Activated naive CD4-positive, alpha-beta T cell treated with anti-CD3 and anti-CD28 coated beads, Interleukin-2, amount 50 U/mL, for 24 hours (primary cell): ENCODE results near the gene FCRL5.
"Not testable (repeated sequence)": the region's sequence is repeated elsewhere in the genome, so short reads cannot be mapped to it uniquely, and the experiment has no call there.

Experiments
- H3K27ac Mint-ChIP-seq: one replicate; pipeline ENCODE4 v1.8.0; 2021; ENCODE audit warnings: mild to moderate bottlenecking, mixed read lengths
- H3K27me3 Mint-ChIP-seq: one replicate; pipeline ENCODE4 v1.8.0; 2021; ENCODE audit warnings: mixed read lengths
- H3K36me3 Mint-ChIP-seq: one replicate; pipeline ENCODE4 v1.8.0; 2021; ENCODE audit warnings: mixed read lengths
- H3K4me1 Mint-ChIP-seq: one replicate; pipeline ENCODE4 v1.8.0; 2021; ENCODE audit warnings: mixed read lengths
- H3K4me3 Mint-ChIP-seq: one replicate; pipeline ENCODE4 v1.8.0; 2021; ENCODE audit warnings: mild to moderate bottlenecking, mixed read lengths
- H3K9me3 Mint-ChIP-seq: one replicate; pipeline ENCODE4 v1.8.0; 2021; ENCODE audit warnings: mixed read lengths

FCRL5 gene

GRCh38 chr1:157505481-157506272 is 46.6 kb downstream of the FCRL5 start:
- no peaks in the 10 kb centered on the region for H3K9me3 Mint-ChIP-seq

GRCh38 chr1:157504646-157505045 is 47.7 kb downstream of the FCRL5 start:
- Mint-ChIP-seq H3K9me3 (no peaks in the 10 kb centered on the region), H3K27me3 (peaks cover 3% of the 10 kb centered on the region), H3K4me1 (no peaks in the 10 kb centered on the region), H3K36me3 (no peaks in the 10 kb centered on the region), H3K27ac (no peak overlapping the region), H3K4me3 (no peak overlapping the region)

More at GRCh38 chr1:157505481-157506272, 46.6 kb downstream of the FCRL5 start:
- Mint-ChIP-seq H3K4me1 (no peaks in the 10 kb centered on the region), H3K36me3 (no peaks in the 10 kb centered on the region), H3K27me3 (peaks cover 3% of the 10 kb centered on the region), H3K4me3 (no peak overlapping the region), H3K27ac (no peak overlapping the region)

DNA sequence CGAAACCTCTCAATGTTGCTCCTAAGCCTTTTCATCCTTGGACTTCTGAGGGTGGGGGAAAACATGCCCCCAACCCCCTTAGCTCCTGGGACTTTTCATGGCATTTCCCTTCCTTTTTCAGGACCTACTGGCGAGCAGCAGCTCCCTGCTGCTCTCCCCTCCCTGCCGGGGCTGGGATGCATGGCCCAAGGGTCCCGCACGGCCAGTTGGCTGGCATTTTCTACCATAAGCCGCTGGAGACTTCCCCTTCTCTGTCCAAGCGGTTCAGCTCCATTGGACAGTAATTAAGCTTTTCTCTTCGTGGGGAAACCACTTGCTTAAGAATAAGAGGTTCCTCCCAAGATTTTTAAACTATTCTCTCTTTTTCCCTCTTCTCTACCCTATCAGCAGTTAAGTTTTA is 52.8 kb downstream of the FCRL5 start:
- no peaks in the 10 kb centered on the region for H3K9me3 Mint-ChIP-seq
- H3K4me1 Mint-ChIP-seq = peaks cover 3% of the 10 kb centered on the region
- H3K27me3 Mint-ChIP-seq = peaks cover 2% of the 10 kb centered on the region
- no peaks in the 10 kb centered on the region for H3K36me3 Mint-ChIP-seq
- H3K27ac Mint-ChIP-seq = no peak overlapping the region
- no peak overlapping the region for H3K4me3 Mint-ChIP-seq

DNA sequence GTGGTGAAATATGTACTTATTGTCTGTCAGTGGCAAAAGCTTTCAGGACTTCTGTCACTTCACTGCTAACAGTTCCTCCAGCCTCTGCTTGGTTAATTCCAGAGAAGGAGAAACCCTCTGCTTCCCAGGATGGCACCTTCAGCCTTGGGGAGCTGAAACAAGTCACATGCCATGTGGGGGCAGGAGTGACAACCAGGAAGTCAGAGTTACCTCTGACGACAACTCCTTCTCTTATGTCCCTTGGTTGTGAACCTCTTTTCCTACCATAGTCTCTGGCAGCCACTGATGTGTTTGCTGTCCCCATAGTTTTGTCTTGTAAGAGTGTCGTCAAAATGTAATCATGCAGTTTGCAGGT is 53.6 kb downstream of the FCRL5 start:
- Mint-ChIP-seq H3K36me3 (no peaks in the 10 kb centered on the region), H3K4me1 (peaks cover 3% of the 10 kb centered on the region), H3K27ac (no peak overlapping the region), H3K9me3 (no peaks in the 10 kb centered on the region), H3K27me3 (peaks cover 2% of the 10 kb centered on the region), H3K4me3 (no peak overlapping the region)

GRCh38 chr1:157497987-157498735 is 54.2 kb downstream of the FCRL5 start:
- Mint-ChIP-seq H3K4me3 (no peak overlapping the region), H3K4me1 (peaks cover 3% of the 10 kb centered on the region), H3K36me3 (no peaks in the 10 kb centered on the region), H3K27me3 (peaks cover 2% of the 10 kb centered on the region), H3K27ac (no peak overlapping the region), H3K9me3 (no peaks in the 10 kb centered on the region)

- Mint-ChIP-seq H3K4me1 (peaks cover 3% of the 10 kb centered on the region), H3K4me3 (no peak overlapping the region), H3K9me3 (no peaks in the 10 kb centered on the region), H3K27ac (no peak overlapping the region), H3K36me3 (no peaks in the 10 kb centered on the region), H3K27me3 (peaks cover 5% of the 10 kb centered on the region)
These were observed 55.0 kb downstream of the FCRL5 start for GRCh38 chr1:157497284-157497683.

DNA sequence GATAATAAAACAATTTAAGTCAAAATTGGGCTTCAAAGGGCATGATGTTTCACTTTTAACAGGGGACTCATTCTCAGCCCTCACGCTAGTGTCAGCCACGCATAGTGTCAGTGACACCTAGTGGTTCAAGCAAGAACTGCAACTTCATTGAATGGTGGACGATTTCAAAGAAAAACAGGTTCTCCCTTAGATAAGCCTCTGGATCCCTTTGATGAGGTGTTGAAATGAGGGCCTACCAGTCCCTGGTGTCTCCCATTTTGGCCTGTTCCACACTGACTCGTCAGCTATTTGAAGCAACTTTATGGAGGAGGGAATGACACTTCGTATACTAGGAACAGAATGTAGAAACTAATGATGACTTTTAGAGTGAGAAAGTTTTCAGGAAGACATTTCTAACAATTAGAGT is 56.2 kb downstream of the FCRL5 start:
- Mint-ChIP-seq H3K27ac (no peak overlapping the region), H3K9me3 (no peaks in the 10 kb centered on the region), H3K4me3 (no peak overlapping the region), H3K4me1 (peaks cover 3% of the 10 kb centered on the region), H3K27me3 (peaks cover 8% of the 10 kb centered on the region), H3K36me3 (no peaks in the 10 kb centered on the region)

- H3K36me3 Mint-ChIP-seq = no peaks in the 10 kb centered on the region
- peaks cover 8% of the 10 kb centered on the region for H3K27me3 Mint-ChIP-seq
- H3K9me3 Mint-ChIP-seq = no peaks in the 10 kb centered on the region
- peaks cover 3% of the 10 kb centered on the region for H3K4me1 Mint-ChIP-seq
- no peak overlapping the region for H3K27ac Mint-ChIP-seq
- H3K4me3 Mint-ChIP-seq = no peak overlapping the region
These were observed 57.0 kb downstream of the FCRL5 start for GRCh38 chr1:157495285-157495684.

- Mint-ChIP-seq H3K27ac (no peak overlapping the region), H3K36me3 (no peaks in the 10 kb centered on the region), H3K9me3 (no peaks in the 10 kb centered on the region), H3K4me3 (no peak overlapping the region), H3K27me3 (peaks cover 8% of the 10 kb centered on the region), H3K4me1 (peaks cover 3% of the 10 kb centered on the region)
These were observed 58.2 kb downstream of the FCRL5 start for GRCh38 chr1:157494093-157494492.

GRCh38 chr1:157490467-157491165 is 61.7 kb downstream of the FCRL5 start:
- Mint-ChIP-seq H3K4me3 (no peak overlapping the region), H3K27me3 (peaks cover 6% of the 10 kb centered on the region), H3K36me3 (no peaks in the 10 kb centered on the region), H3K27ac (no peak overlapping the region), H3K4me1 (no peaks in the 10 kb centered on the region), H3K9me3 (no peaks in the 10 kb centered on the region)

- Mint-ChIP-seq H3K27ac (no peak overlapping the region), H3K9me3 (no peaks in the 10 kb centered on the region), H3K36me3 (no peaks in the 10 kb centered on the region), H3K27me3 (peaks cover 6% of the 10 kb centered on the region), H3K4me1 (no peaks in the 10 kb centered on the region), H3K4me3 (no peak overlapping the region)
These were observed 64.2 kb downstream of the FCRL5 start for GRCh38 chr1:157488156-157488555.

DNA sequence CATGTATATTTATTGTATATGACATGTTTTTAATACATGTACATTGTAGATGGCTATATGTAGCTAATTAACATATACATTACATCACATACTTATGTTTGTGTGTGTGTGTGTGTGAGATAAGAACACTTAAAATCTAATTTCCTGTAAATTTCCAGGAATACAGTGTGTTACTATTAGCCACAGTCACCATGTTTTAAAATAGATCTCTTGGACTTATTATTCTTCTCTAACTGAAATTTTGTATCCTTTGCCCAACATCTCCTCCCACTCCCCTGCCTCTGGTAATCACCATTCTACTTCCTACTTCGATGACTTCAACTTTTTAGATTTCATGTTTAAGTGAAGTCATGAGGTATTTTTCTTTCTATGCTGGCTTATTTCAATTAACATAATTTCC is 64.8 kb downstream of the FCRL5 start:
- no peaks in the 10 kb centered on the region for H3K36me3 Mint-ChIP-seq
- no peak overlapping the region for H3K27ac Mint-ChIP-seq
- H3K27me3 Mint-ChIP-seq = peaks cover 4% of the 10 kb centered on the region
- no peaks in the 10 kb centered on the region for H3K4me1 Mint-ChIP-seq
- H3K9me3 Mint-ChIP-seq = no peaks in the 10 kb centered on the region
- H3K4me3 Mint-ChIP-seq = no peak overlapping the region

DNA sequence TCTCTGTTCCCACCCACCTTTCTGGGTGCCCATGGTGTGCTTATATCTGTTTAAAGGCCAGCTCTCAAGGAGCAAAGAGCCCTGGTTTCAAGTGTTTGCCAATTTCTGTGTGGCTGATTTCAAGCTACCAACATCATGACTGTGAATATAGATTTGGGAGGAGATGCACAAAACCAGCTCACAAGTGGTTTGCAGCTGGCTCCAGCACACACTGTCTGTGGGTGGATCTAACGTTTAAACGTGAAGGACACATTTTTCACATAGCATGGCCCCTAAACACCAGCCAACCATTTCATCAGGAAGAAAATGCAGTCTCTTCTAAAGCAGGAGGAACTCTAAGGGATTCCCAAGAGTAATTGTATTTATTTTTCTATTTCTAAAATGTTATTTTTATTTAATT is 65.2 kb downstream of the FCRL5 start:
- H3K4me3 Mint-ChIP-seq = no peak overlapping the region
- no peaks in the 10 kb centered on the region for H3K36me3 Mint-ChIP-seq
- H3K9me3 Mint-ChIP-seq = no peaks in the 10 kb centered on the region
- H3K4me1 Mint-ChIP-seq = no peaks in the 10 kb centered on the region
- no peak overlapping the region for H3K27ac Mint-ChIP-seq
- peaks cover 3% of the 10 kb centered on the region for H3K27me3 Mint-ChIP-seq

- H3K9me3 Mint-ChIP-seq, H3K4me1 Mint-ChIP-seq, H3K4me3 Mint-ChIP-seq, H3K36me3 Mint-ChIP-seq, H3K27ac Mint-ChIP-seq, H3K27me3 Mint-ChIP-seq: not testable (repeated sequence)
These were observed 65.9 kb downstream of the FCRL5 start for GRCh38 chr1:157486400-157486799.

DNA sequence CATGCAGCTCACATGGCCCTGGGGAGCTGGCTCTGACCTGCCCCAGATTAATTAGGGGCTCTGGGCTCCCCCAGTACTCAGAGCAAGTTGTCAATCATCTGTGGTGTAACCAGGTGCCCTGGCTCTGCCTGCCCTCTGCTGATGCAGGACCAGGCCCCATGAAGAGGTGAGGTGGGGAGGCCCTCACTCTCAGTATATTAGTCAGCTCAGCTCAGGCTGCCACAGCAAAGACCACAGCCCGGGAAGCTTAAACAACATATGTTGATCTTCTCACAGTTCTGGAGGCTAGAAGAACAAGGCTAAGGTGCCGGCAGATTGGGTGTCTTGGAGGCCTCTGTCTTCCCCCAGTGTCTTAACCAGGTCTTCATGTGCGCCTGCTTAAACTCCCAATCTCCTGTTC is 66.5 kb downstream of the FCRL5 start:
- no peak overlapping the region for H3K4me3 Mint-ChIP-seq
- no peaks in the 10 kb centered on the region for H3K9me3 Mint-ChIP-seq
- H3K36me3 Mint-ChIP-seq = no peaks in the 10 kb centered on the region
- no peaks in the 10 kb centered on the region for H3K4me1 Mint-ChIP-seq
- H3K27ac Mint-ChIP-seq = no peak overlapping the region
- H3K27me3 Mint-ChIP-seq = no peaks in the 10 kb centered on the region

- H3K27me3 Mint-ChIP-seq = peaks cover 2% of the 10 kb centered on the region
- H3K4me1 Mint-ChIP-seq = no peaks in the 10 kb centered on the region
- peaks cover under 1% of the 10 kb centered on the region for H3K9me3 Mint-ChIP-seq
- H3K27ac Mint-ChIP-seq = no peak overlapping the region
- H3K4me3 Mint-ChIP-seq = no peak overlapping the region
- H3K36me3 Mint-ChIP-seq = no peaks in the 10 kb centered on the region
These were observed 67.7 kb downstream of the FCRL5 start for GRCh38 chr1:157484573-157484972.
